ENCODE results near the gene SLC6A6.

DNA sequence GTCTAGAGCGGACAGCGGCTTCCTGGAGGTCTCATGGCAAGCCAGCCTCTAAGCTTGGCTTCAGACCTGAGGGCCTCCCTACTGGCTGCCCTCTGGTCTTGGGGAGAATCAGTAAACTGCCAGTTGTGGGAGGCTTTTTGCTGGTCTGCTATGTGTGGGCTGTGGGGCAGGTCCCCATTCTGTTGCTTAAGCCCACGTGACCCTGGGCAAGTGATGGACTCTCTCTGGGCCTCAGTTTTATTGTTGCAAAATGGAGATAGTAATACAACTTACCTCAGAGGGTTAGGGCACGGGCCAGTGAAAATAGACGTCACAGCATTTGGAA lies 61.7 kb downstream of the SLC6A6 start:
- TF ChIP-seq, protein P1, sequence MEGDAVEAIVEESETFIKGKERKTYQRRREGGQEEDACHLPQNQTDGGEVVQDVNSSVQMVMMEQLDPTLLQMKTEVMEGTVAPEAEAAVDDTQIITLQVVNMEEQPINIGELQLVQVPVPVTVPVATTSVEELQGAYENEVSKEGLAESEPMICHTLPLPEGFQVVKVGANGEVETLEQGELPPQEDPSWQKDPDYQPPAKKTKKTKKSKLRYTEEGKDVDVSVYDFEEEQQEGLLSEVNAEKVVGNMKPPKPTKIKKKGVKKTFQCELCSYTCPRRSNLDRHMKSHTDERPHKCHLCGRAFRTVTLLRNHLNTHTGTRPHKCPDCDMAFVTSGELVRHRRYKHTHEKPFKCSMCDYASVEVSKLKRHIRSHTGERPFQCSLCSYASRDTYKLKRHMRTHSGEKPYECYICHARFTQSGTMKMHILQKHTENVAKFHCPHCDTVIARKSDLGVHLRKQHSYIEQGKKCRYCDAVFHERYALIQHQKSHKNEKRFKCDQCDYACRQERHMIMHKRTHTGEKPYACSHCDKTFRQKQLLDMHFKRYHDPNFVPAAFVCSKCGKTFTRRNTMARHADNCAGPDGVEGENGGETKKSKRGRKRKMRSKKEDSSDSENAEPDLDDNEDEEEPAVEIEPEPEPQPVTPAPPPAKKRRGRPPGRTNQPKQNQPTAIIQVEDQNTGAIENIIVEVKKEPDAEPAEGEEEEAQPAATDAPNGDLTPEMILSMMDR (IDR thresholded peaks at IDR 0.05) = no peak
- no peak for TF ChIP-seq POLR2A (IDR thresholded peaks at IDR 0.05)
